ENCODE data around the gene NRXN3. TPM values are rescaled to one million over a fixed set of nuclear protein-coding genes. Genes with fewer than 3 reads are reported as not detected.

The NRXN3 gene
- polyA plus RNA-seq, 1 of the 3 experiments (the other 2 are of a cell fraction), result 1.6 TPM

DNA sequence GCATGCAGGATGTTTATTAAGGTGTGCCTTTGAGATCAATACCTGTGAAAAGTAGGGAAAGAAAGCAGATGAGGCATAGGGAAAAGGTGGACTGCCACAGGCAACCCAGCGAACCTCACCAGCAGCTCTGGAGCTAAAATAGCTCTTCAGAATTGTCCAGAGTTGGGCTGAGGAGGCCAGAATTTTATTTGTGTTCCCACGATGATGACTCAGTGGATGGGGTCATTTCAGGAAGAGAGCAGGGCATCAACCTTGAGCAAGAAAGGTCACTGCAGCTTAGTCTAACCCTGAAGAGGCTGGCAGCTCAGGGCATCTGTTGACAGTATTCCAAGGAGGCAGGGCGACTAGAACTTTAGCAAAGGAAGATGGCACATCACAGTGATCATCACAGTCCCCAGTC, 1345.0 kb downstream of the NRXN3 start:
- Histone ChIP-seq H3K79me2 (ENCODE audit: insufficient read depth) (no peaks in the 10 kb centered on the region), H4K20me1 (ENCODE audit: insufficient read depth) (no peaks in the 10 kb centered on the region), H3K4me2 (peak overlapping the region; percentile 76), H3K9me3 (no peaks in the 10 kb centered on the region), H2AFZ (ENCODE audit: low read depth) (peak overlapping the region; percentile 33; the same call in 1 of the 2 replicates), H3K27ac (ENCODE audit: low read depth in 2 of 2, low read length in 1 of 2) (peak overlapping the region in 1 of 2 experiments; percentile 71; a peak in 3 of 4 replicates), H3F3A (replicated peaks; ENCODE audit: insufficient read depth) (peaks cover 16% of the 10 kb centered on the region), H3K9ac (peak overlapping the region; percentile 37; the same call in 1 of the 2 replicates), H3K4me1 (ENCODE audit: control insufficient read depth in 1 of 2, insufficient read depth in 2 of 2, low read depth in 1 of 2, low read length in 1 of 2) (peaks cover 8 to 9% of the 10 kb centered on the region in 2 experiments; a peak in 3 of 4 replicates), H3K36me3 (replicated peaks in 1 of 2; ENCODE audit: control insufficient read depth in 1 of 2, insufficient read depth in 2 of 2, low read length in 1 of 2) (no peaks in the 10 kb centered on the region), H3K27me3 (ENCODE audit: insufficient read depth) (no peaks in the 10 kb centered on the region), H3K4me3 (ENCODE audit: low read depth in 2 of 2, low read length in 1 of 2) (no peak overlapping the region), H3K9me2 (no peaks in the 10 kb centered on the region)
- POLR2A ChIA-PET, result no interaction called here
- CTCF ChIA-PET, result no interaction called here
- WGBS (ENCODE audit: low lambda C conversion rate), result 35% methylated on average over 2 of the region's 3 CpGs
- DNase-seq, result no peak
- TF ChIP-seq RXRA (IDR thresholded peaks at IDR 0.05; ENCODE audit: borderline replicate concordance, low read depth) (no peak), RFX5 (IDR thresholded peaks at IDR 0.05; ENCODE audit: low read length) (no peak), MXI1 (IDR thresholded peaks at IDR 0.05; ENCODE audit: low read depth, low read length) (no peak), TCF12 (IDR thresholded peaks at IDR 0.05) (no peak), RAD21 (IDR thresholded peaks at IDR 0.05; ENCODE audit: low read length) (no peak), NRF1 (IDR thresholded peaks at IDR 0.05; ENCODE audit: low read depth, low read length) (no peak), TEAD4 (IDR thresholded peaks at IDR 0.05; ENCODE audit: borderline replicate concordance, insufficient read depth) (no peak), TAF1 (IDR thresholded peaks at IDR 0.05; ENCODE audit: borderline replicate concordance, low read depth, low read length) (no peak), GATA2 (CRISPR knock-in tag; IDR thresholded peaks at IDR 0.05) (no peak), ELF1 (IDR thresholded peaks at IDR 0.05) (no peak), MEF2A (IDR thresholded peaks at IDR 0.05; ENCODE audit: borderline replicate concordance, low read depth) (no peak)
- TF ChIP-seq, protein P1, sequence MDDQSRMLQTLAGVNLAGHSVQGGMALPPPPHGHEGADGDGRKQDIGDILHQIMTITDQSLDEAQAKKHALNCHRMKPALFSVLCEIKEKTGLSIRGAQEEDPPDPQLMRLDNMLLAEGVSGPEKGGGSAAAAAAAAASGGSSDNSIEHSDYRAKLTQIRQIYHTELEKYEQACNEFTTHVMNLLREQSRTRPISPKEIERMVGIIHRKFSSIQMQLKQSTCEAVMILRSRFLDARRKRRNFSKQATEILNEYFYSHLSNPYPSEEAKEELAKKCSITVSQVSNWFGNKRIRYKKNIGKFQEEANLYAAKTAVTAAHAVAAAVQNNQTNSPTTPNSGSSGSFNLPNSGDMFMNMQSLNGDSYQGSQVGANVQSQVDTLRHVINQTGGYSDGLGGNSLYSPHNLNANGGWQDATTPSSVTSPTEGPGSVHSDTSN (IDR thresholded peaks at IDR 0.05), result no peak
- TF ChIP-seq, protein P2, sequence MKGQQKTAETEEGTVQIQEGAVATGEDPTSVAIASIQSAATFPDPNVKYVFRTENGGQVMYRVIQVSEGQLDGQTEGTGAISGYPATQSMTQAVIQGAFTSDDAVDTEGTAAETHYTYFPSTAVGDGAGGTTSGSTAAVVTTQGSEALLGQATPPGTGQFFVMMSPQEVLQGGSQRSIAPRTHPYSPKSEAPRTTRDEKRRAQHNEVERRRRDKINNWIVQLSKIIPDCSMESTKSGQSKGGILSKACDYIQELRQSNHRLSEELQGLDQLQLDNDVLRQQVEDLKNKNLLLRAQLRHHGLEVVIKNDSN (IDR thresholded peaks at IDR 0.05; ENCODE audit: borderline replicate concordance, low read depth), result no peak
- TF ChIP-seq, protein P3, sequence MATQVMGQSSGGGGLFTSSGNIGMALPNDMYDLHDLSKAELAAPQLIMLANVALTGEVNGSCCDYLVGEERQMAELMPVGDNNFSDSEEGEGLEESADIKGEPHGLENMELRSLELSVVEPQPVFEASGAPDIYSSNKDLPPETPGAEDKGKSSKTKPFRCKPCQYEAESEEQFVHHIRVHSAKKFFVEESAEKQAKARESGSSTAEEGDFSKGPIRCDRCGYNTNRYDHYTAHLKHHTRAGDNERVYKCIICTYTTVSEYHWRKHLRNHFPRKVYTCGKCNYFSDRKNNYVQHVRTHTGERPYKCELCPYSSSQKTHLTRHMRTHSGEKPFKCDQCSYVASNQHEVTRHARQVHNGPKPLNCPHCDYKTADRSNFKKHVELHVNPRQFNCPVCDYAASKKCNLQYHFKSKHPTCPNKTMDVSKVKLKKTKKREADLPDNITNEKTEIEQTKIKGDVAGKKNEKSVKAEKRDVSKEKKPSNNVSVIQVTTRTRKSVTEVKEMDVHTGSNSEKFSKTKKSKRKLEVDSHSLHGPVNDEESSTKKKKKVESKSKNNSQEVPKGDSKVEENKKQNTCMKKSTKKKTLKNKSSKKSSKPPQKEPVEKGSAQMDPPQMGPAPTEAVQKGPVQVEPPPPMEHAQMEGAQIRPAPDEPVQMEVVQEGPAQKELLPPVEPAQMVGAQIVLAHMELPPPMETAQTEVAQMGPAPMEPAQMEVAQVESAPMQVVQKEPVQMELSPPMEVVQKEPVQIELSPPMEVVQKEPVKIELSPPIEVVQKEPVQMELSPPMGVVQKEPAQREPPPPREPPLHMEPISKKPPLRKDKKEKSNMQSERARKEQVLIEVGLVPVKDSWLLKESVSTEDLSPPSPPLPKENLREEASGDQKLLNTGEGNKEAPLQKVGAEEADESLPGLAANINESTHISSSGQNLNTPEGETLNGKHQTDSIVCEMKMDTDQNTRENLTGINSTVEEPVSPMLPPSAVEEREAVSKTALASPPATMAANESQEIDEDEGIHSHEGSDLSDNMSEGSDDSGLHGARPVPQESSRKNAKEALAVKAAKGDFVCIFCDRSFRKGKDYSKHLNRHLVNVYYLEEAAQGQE (IDR thresholded peaks at IDR 0.05; ENCODE audit: low read depth, low read length), result no peak
- TF ChIP-seq, protein P4, sequence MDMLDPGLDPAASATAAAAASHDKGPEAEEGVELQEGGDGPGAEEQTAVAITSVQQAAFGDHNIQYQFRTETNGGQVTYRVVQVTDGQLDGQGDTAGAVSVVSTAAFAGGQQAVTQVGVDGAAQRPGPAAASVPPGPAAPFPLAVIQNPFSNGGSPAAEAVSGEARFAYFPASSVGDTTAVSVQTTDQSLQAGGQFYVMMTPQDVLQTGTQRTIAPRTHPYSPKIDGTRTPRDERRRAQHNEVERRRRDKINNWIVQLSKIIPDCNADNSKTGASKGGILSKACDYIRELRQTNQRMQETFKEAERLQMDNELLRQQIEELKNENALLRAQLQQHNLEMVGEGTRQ (IDR thresholded peaks at IDR 0.05; ENCODE audit: borderline replicate concordance, low read depth, low read length), result no peak
- TF ChIP-seq, protein P5, sequence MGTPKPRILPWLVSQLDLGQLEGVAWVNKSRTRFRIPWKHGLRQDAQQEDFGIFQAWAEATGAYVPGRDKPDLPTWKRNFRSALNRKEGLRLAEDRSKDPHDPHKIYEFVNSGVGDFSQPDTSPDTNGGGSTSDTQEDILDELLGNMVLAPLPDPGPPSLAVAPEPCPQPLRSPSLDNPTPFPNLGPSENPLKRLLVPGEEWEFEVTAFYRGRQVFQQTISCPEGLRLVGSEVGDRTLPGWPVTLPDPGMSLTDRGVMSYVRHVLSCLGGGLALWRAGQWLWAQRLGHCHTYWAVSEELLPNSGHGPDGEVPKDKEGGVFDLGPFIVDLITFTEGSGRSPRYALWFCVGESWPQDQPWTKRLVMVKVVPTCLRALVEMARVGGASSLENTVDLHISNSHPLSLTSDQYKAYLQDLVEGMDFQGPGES (IDR thresholded peaks at IDR 0.05; ENCODE audit: low read depth, low read length), result no peak

Measured in SK-N-SH (cell line).